ENCODE measurements around the gene DSP.
A peak's percentile ranks its signal among the peaks of the same experiment; 100 is the strongest.

DNA sequence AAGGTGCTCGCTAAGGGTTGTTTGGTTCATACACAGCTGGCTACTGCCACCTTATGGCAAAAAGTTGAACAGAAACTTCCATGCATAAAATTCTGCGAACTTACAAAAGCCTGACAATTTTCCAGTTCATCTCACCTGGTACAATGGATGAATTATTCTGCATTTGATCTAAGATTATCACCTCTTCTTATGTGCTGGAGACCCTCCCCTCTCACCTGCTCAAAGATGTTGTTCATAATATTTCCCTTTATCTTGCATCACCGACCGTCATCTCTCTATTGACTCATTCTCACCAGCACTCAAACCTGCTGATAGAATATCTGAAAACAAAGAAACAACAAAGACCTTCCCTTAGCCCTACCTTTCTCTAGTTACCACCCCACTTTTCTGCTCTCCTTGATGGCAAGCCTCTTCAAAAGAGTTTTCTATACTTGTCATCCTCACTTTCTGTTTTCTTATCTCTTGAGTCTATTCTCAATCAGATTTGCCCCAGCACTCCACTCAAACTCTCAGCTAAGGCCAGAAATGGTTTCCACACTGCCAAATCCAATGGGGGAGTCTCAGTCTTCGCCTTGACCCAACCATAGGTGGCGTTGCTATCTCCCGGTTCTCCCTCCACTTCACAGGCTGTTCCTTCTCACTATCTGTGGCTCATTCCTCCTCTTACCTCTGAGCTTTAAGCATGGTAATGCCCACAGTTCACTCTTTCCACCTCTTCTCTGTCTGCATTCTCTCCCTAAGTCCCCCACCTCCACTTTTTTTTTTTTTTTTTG lies 74.3 kb downstream of the DSP start:
- TF ChIP-seq CTCF (IDR thresholded peaks at IDR 0.05) (peak in 5 of 7 experiments; percentile 58 to 73 (median 63)), POLR2A (IDR thresholded peaks at IDR 0.05) (no peak), EP300 (IDR thresholded peaks at IDR 0.05) (no peak)

All from stomach (tissue), 4 donors.